ENCODE data around the gene BST2.

GRCh38 chr19:17378271-17378670, 27.2 kb downstream of the BST2 start:
- no peak for TF ChIP-seq CTCF (IDR thresholded peaks at IDR 0.05; ENCODE audit: low read depth, low read length, missing input control)
- no peak for TF ChIP-seq ZBTB33 (IDR thresholded peaks at IDR 0.05)

All from liver (tissue), 2 donors.